Stimulated activated CD4-positive, alpha-beta T cell treated with anti-CD3 and anti-CD28 coated beads, Interleukin-4, amount 100 ng/mL, for 48 hours (primary cell): ENCODE results near the gene TBC1D1.

ENCODE experiments used
- DNase-seq, 2 donors: peaks; one replicate each; pipeline ENCODE4 v3.0.0-alpha.2; 2020; ENCODE audit warnings: low read depth in 2 of 2

The TBC1D1 gene

DNA sequence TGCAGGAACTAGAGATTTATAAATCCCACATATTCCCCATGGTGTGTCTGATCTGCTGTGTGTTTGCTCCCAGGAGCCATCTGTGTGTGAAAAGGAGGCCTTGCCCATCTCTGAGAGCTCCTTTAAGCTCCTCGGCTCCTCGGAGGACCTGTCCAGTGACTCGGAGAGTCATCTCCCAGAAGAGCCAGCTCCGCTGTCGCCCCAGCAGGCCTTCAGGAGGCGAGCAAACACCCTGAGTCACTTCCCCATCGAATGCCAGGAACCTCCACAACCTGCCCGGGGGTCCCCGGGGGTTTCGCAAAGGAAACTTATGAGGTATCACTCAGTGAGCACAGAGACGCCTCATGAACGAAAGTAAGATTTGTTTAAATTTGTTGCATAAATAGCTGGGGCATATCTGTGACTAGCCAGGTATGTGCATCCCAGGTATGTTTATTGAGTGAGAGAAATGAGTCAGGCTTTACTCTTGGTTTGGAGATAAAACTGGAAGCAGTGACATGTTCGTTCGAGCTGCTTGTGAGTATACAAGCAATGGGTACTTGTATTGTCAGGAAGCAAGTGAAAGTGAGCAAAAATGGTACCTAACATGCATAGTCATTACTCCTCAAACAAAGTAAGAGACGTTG lies 158.8 kb downstream of the TBC1D1 start:
- DNase-seq: no peak

DNA sequence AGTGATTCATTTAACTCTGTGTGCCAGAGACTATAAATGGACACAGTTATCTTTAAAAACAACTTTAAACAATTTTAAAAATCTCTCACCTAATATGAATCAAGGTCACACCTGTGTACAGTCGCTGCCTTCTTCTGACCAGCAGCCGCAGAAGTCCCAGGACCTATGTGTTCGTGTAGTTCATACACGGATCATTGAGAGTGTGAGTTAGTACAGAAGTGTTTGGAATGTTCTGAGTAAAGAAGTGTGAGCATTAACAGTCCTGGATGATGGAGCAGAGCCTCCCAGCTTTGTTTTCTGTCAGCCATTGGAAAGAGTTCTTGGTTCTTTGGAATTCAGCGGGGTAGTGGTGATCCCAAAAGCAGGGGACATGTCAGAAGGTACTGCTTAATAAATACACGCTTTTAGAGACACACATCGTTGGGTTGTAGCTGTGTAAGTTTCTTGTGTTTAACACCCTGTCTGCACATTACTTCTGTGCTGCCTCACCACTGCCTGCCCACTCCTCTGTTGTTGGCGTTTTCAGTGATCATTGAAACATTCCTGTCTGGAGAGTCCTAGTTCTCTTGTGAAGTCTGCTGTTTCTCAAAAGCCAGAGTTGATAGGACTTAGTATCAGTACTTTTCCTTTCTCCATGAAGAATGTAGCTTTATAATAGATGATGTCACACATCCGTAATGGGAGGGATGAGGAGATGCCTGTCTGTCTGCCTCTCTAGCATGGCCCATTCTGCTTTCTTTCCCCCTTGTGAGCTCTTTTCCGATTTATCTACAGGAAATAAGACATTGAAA lies 159.9 kb downstream of the TBC1D1 start:
- no peak for DNase-seq

DNA sequence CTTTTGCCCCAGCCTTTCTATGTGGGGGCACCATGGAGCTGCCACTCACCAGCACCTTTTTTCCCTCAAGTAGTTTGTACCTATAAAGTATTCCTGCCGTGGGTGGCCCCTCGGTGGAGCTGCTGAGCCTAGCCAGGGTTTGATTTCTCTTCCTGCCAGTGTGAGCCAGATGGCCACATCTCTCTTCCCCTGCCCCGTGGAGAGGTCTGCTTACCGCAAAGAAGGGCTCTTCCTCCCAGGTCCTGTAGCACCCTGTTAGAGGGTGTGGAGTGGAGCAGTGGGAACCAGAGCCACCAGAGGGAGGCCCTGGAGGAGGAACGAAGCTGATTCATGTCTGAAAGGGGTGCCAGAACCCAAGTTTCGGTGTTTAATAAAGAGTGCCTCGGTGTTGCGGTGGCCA lies 164.7 kb downstream of the TBC1D1 start:
- DNase-seq: no peak

GRCh38 chr4:38056011-38056685 lies 165.3 kb downstream of the TBC1D1 start:
- DNase-seq: no peak

DNA sequence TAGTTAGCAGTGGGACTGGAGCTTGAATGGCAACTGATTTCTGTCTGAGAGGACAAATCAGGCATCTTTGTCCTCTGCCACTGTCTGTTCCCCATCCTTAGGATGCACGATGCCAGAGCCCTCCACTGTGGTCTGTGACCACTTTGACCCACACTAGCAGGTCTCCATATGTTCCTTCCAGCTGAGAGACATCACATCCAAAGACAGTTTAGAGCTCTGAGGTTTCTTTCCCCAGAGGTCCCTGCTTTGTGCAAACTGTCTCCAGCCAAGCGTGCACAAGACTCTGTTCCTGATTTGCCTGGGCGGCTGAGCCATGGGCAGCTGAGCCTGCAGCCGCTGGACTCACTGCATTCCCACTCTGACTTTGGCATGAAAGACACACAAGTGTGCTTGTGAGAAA lies 167.3 kb downstream of the TBC1D1 start:
- DNase-seq: no peak

DNA sequence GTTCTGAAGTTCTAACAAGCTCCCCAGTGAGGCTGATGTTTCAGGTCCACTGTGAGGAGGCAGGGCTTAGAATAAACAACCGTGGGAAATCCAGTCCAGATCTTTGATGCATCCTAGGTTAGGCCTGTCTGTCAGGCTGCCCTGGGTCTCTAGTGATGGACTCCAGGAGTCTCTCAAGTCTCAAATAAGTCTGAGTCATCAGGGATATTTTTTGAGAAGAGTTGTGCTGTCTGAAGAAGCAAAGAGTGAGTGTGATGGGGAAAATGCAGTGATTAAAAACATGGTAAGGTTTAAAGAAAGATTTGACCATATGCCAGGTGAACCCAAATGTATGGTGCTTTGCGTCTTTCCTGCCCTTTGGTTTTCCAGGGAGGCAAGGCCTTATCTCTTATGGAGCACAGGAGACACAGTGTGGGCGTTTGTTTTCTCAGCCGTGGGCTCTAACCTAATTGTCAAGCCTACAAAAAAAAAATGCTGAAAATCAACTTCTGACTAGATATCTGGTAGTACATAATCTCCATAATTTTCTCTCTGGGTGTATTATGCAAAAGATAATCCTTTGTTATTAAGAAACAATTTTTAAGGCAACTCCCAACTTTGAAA lies 170.0 kb downstream of the TBC1D1 start:
- DNase-seq: no peak

- peak; percentile 56 to 59 for DNase-seq
Measured at GRCh38 chr4:38062088-38062775, 171.3 kb downstream of the TBC1D1 start.

DNA sequence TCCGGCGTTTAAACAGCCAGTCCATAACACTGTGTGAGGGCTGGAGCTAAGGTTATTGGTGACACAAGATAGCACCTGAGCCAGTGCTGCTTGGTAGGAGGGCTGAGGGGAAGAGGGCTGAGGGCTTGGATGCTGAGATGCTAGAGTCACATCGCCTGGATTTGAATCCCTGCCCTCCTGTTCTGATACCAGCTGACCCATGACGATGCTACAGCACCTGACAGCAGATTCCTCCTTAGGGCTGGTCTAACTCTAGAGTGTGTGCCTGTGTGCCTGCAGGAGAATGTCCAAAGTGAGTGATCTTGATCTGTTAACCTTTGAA lies 171.9 kb downstream of the TBC1D1 start:
- no peak for DNase-seq

GRCh38 chr4:38065176-38065575 lies 174.3 kb downstream of the TBC1D1 start:
- no peak for DNase-seq

- DNase-seq: no peak
Measured at GRCh38 chr4:38065900-38066299, 175.0 kb downstream of the TBC1D1 start.

DNA sequence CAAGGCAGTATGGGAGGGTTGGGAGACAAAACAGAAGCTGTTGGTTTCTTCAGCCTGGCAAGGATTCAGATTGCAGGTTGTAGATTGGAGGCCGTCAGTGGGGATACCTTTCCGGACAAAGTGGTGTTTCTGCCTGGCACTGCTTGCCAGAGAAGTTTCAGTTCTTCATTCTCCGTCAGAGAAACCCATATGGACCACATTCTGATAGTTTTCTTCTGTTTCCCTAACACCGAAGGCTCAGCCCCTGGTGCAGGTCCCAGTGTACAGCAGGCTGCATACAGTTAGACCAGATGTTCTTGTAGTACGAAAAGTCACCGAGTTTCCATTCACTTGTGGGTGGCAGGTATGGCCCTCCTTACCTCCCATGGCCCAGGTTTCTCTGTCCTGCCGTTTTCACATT lies 176.6 kb downstream of the TBC1D1 start:
- DNase-seq: no peak

DNA sequence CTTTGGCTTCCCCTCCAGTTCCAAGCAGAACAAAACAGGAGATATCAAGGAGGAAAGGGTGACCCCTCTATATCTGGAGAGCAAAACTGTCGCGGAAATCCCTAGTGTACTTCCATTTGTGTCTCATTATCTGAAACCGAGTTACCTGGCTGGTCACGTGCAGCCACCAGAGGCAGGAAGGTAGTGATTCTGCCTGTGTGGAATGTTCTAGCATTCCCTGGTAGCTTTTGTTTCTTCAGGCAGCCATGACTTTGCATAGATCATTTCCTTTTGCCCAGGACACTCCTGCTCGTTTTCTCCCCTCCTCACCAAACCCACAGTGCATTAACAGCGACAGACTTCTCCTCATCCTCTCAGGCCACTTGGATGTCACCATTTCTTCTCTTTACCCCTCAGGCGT lies 177.2 kb downstream of the TBC1D1 start:
- no peak for DNase-seq

DNA sequence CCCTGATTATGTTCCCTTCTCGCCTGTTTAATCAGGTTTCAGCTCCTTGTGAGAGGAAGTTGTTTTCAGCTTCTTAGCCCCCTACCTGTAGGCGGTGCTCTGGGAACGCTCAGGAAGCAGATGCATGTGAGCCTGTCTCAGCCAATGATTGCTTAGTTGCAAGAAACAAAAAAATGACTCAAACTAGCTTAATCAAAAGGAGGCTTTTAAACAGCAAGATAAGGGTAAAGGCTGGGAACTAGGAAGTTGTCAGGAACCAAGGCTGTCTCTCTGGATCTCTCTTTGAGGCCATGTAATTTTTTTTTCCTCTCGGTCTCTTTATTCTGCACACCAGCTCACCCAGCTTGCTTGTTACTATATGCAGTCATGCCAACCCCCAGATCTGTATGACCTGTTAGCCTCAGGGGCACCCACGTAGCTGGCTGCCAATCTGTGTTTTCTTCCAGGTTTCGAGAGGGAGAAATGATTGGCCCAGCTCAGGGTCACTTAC lies 178.4 kb downstream of the TBC1D1 start:
- peak in 1 of 2 donors; percentile 11 for DNase-seq

DNA sequence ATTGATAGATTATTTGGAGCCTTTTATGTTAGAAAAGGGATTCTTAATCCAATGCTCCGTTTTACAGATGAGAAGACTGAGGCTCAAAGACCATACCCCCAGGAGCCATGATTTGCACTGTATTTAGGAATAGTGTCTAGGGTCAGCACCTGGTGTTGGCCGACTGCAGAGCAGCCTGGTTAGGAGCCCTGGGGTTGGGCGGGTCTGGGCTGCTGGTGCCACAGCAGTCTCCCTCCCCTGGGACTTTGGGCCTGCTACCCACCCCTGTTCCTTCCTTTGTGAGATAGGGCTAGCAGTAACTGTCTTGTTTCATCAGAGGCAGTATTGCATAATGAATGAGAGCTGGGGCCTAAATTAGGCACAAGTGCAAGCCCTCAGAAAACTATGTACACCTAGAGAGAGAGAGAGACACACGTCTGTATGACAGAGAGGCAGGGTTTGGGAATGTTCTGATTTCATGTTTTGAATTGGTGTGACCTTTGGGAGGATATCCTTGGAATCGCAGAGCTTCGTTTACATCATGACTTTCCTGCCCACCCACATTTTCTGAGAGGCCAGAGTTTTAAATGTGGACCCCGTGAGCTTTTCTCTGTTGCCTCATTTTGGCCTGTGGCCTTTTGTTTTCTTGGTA lies 181.0 kb downstream of the TBC1D1 start:
- DNase-seq: no peak

DNA sequence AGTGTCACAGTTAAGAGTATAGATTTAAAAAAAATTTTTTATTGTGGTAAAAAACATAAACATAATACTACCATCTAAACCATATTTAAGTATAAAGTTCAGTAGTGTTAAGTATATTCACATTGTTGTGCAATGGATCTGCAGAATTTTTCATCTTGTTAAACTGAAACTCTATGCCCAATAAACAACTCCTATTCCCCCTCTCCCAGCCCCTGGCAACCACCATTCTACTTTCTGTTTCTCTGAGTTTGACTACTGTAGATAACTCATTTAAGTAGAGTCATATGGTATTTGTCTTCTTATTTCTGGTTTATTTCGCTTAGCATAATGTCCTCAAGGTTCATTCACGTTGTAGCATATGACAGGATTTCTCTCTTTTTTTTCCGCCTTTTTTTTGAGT lies 181.7 kb downstream of the TBC1D1 start:
- no peak for DNase-seq

GRCh38 chr4:38073596-38074234 lies 182.8 kb downstream of the TBC1D1 start:
- no peak for DNase-seq

GRCh38 chr4:38075370-38076152 lies 184.7 kb downstream of the TBC1D1 start:
- DNase-seq: no peak

- no peak for DNase-seq
Measured at GRCh38 chr4:38076153-38076669, 185.3 kb downstream of the TBC1D1 start.

DNA sequence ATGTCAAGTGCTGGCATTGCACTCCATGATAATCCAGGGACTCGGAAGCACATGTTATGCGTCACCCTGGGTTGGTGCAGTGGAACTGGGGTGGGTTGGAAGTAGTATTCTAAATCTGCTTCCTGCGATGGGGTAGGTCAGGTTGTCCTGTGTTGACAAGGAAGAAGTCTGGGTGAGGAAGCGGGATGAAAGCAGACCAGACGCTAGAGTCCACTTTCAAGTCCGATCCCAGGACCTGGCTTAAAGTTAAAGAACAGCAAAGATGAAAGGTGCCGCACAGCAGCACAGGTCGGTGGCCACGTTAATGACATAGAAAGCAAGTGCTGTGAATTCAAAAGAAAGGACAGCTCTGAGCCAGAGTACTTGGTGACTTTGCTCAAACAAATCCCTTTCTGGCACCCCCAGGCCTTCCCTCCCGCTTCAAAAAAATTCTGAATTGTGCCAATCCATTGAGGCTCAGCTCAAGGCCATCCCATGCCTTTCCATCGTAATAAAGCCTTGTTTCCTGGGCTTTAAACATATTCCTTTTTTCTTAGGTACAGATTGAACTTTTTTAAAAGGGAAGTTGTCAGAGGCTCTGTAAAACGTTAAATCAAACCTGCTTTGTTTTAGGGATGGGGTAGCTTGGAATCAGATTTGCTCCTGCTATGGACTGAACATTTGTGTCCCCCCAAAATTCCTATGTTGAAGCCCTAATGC lies 187.1 kb downstream of the TBC1D1 start:
- no peak for DNase-seq
